Fibroblast of peridontal ligament (primary cell): ENCODE measurements around the gene FAT1.

Source experiments
- DNase-seq: peaks from one replicate; pipeline ENCODE4 v3.0.0-alpha.2; 2010; ENCODE audit errors: extremely low read depth

Gene FAT1

GRCh38 chr4:186563761-186564160 is 159.9 kb downstream of the FAT1 start:
- no peak for DNase-seq

GRCh38 chr4:186561748-186562147 is 161.9 kb downstream of the FAT1 start:
- DNase-seq = no peak

- DNase-seq = no peak
These were observed 163.0 kb downstream of the FAT1 start for GRCh38 chr4:186560647-186561046.

DNA sequence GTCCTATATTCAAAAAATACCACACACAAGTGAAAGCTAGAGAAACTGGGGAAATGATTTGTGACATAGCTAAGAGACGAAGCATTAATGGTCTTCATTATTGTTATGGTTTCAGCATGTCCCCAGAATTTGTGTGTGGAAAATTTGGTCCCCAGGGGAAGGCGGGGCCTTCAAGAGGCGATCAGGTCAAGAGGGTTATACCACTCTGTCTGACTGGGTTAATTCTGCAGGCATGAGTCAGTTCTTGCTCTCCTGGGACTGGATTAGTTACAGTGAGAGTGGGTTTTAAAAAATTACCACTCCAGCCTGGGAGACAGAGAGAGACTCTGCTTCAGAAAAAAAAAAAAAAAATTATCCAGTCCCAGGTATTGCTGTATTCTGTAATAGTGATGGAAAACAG is 166.2 kb downstream of the FAT1 start:
- DNase-seq = peak; percentile 60

DNA sequence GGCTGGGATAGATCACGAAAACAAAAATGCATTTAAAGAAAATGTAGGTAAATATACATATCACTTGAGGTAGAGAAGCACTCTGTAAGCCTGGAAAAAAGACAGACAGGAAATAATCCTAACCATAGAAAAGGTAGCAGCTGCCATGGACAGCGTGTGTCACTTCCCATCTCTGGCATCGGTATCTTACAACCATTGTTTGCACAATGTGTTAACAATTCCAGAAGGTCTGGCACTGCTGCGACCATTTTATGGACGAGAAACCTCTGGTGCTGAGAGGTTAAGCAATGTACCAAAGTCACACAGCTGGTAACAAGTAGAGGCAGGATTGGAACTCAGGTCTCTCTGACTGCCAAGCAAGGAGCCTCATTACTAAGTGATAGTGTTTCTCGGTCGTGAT is 166.6 kb downstream of the FAT1 start:
- no peak for DNase-seq

DNA sequence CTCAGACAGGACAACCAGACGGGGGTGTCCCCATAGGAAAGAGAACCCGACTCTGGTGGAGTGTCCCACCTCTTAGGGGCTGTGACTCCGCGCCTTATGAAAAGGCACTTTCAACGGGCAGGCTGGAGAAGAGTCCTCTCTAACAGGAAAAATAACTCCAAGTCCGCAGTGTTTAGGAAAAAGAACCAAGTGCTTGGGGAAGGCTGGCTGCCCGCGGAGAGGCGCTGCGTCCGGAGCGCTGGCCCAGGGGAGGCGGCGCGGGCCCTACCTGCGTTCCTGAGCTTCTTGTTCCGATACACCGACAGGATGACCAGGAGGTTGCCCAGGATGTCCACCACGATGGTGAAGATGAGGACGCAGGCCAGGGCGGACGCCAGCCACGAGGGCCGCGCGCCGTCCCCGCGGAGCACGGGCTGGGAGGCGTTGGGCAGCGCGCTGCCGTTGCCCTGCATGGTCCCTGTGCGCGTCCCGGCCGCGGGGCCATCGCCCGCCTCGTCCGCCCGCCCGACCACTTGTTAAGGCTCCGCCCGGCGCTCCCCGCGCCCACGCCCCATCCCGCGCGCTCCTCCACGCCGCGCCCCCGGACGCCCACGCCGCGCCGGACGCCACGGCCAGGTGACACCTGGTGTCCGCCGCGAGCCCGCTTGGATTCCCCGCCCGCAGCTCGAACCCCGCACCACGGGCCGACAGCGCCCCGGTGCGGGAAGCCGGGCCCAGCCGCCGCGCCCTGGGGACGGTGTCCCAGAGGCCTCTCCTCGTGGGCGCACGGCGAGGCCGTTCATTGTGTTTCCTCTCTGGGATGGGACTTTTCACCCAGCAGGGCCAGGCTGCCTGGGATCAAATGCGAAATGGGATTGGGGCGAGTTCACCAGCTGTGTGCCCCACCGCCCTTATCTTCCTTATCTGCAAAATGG is 168.5 kb downstream of the FAT1 start, which contains the start of gene MTNR1A:
MTNR1A (minus strand) TSS at position 654 of the 914 bp plus-strand sequence; CDS start at position 452, 202 bp downstream.
- no peak for DNase-seq

- DNase-seq = no peak
These were observed 169.1 kb downstream of the FAT1 start for GRCh38 chr4:186554539-186554913.

DNA sequence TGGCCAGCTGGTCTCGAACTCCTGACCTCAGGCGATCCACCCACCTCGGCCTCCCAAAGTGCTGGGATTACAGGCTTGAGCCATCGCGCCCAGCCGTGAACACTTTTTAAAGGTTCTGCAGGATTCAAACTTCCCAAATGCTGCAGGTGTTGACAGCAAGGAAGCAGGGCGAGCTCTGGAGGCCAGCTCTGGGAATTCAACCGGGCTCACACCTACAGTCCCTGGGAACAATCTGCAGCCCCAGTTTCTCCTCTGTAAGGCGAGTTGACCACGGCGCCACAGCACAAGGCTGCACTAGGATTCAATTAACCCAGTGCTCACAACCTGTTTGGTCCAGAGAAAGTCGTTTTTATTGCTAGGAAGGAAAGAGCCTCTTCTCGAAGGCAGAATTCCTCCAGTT is 169.9 kb downstream of the FAT1 start:
- DNase-seq = no peak

- no peak for DNase-seq
These were observed 171.8 kb downstream of the FAT1 start for GRCh38 chr4:186551849-186552248.

GRCh38 chr4:186545436-186545835 is 178.2 kb downstream of the FAT1 start:
- DNase-seq = no peak

- no peak for DNase-seq
These were observed 180.4 kb downstream of the FAT1 start for GRCh38 chr4:186543206-186543605.

- no peak for DNase-seq
These were observed 181.9 kb downstream of the FAT1 start for GRCh38 chr4:186541801-186542200.

DNA sequence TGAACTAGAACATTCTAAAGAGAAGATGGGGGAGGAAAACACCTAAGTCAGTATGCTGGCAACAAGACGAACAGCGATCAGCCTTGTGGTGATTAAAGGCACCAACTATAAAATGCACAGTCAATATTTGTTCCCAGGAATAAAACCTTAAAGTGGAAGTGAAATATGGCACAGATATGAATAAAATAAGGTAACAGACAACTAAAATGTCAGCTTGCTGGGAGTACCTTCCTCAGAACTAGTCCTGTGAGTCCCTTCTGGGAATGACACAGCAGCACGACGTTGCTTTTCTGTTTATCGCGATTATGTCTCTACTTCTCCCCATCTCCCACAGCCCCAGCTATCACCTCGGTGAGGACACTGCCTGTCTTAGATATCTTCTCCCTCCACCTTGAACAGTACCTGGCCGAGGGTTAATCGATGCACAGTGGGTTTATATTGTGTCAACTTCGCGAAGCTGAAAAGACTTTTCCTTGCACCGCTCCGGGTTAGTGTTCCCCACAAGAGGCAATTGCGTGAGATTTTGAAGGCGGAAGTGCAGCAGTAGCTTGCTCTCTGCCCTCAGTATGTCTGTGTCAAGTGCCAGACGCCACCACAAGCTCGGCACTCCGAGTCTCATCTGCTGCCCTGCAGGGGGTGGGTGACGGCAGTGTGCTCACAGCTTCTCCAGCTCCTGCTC is 185.7 kb downstream of the FAT1 start:
- no peak for DNase-seq
